ENCODE measurements around the gene MAGI1.
A peak's percentile ranks its signal among the peaks of the same experiment; 100 is the strongest.
"Not testable (repeated sequence)": the region's sequence is repeated elsewhere in the genome, so short reads cannot be mapped to it uniquely, and the experiment has no call there.

The MAGI1 gene

GRCh38 chr3:65531499-65531898 is 507.2 kb downstream of the MAGI1 start:
- intact Hi-C loops (cut with DNase I), result loop anchor here (2.0 kb wide), 1 partner anchor 79 kb away; no protein-coding TSS in a partner anchor
- DNase-seq, result no peak

- intact Hi-C loops (cut with DNase I), result no loop called here
- no peak for DNase-seq
Observed at GRCh38 chr3:65526656-65527055, 512.1 kb downstream of the MAGI1 start.

- DNase-seq, result no peak
- intact Hi-C loops (cut with DNase I), result no loop called here
Observed at GRCh38 chr3:65524584-65524983, 514.1 kb downstream of the MAGI1 start.

- DNase-seq, result no peak
- intact Hi-C loops (cut with DNase I), result no loop called here
Observed at GRCh38 chr3:65523878-65524277, 514.8 kb downstream of the MAGI1 start.

GRCh38 chr3:65521032-65521431 is 517.7 kb downstream of the MAGI1 start:
- DNase-seq, result no peak
- intact Hi-C loops (cut with DNase I), result no loop called here

- intact Hi-C loops (cut with DNase I), result no loop called here
- DNase-seq, result no peak
Observed at GRCh38 chr3:65516998-65517397, 521.7 kb downstream of the MAGI1 start.

GRCh38 chr3:65514317-65514716 is 524.4 kb downstream of the MAGI1 start:
- intact Hi-C loops (cut with DNase I); DNase-seq: not testable (repeated sequence)

- intact Hi-C loops (cut with DNase I); DNase-seq: not testable (repeated sequence)
Observed at GRCh38 chr3:65509423-65509794, 529.3 kb downstream of the MAGI1 start.

GRCh38 chr3:65508750-65509422 is 529.8 kb downstream of the MAGI1 start:
- intact Hi-C loops (cut with DNase I), result no loop called here
- no peak for DNase-seq

GRCh38 chr3:65507437-65507836 is 531.3 kb downstream of the MAGI1 start:
- intact Hi-C loops (cut with DNase I), result no loop called here
- DNase-seq, result no peak

- intact Hi-C loops (cut with DNase I), result no loop called here
- no peak for DNase-seq
Observed at GRCh38 chr3:65503776-65504175, 534.9 kb downstream of the MAGI1 start.

- intact Hi-C loops (cut with DNase I), result no loop called here
Observed at GRCh38 chr3:65502526-65502925, 536.2 kb downstream of the MAGI1 start.

GRCh38 chr3:65500398-65501306 is 538.1 kb downstream of the MAGI1 start:
- DNase-seq, result no peak
- intact Hi-C loops (cut with DNase I), result no loop called here

More at GRCh38 chr3:65502526-65502925, 536.2 kb downstream of the MAGI1 start:
- DNase-seq, result no peak

GRCh38 chr3:65497846-65498245 is 540.9 kb downstream of the MAGI1 start:
- DNase-seq, result peak in 9 of 10 donors; percentile 33 to 91 (median 58)
- intact Hi-C loops (cut with DNase I), result no loop called here

- intact Hi-C loops (cut with DNase I), result no loop called here
Observed at GRCh38 chr3:65497236-65497635, 541.5 kb downstream of the MAGI1 start.

GRCh38 chr3:65493938-65494337 is 544.8 kb downstream of the MAGI1 start:
- intact Hi-C loops (cut with DNase I), result no loop called here
- DNase-seq, result no peak

More at GRCh38 chr3:65497236-65497635, 541.5 kb downstream of the MAGI1 start:
- DNase-seq, result no peak

- no peak for DNase-seq
- intact Hi-C loops (cut with DNase I), result no loop called here
Observed at GRCh38 chr3:65493371-65493882, 545.3 kb downstream of the MAGI1 start.

- intact Hi-C loops (cut with DNase I), result no loop called here
- DNase-seq, result no peak
Observed at GRCh38 chr3:65492249-65492648, 546.5 kb downstream of the MAGI1 start.

GRCh38 chr3:65490114-65490513 is 548.6 kb downstream of the MAGI1 start:
- no peak for DNase-seq
- intact Hi-C loops (cut with DNase I), result no loop called here

- no peak for DNase-seq
- intact Hi-C loops (cut with DNase I), result loop anchor here (10.0 kb wide), 1 partner anchor 106 kb away; no protein-coding TSS in a partner anchor
Observed at GRCh38 chr3:65489253-65489652, 549.5 kb downstream of the MAGI1 start.

- no peak for DNase-seq
- intact Hi-C loops (cut with DNase I), result loop anchor here (10.0 kb wide), 1 partner anchor 109 kb away; no protein-coding TSS in a partner anchor
Observed at GRCh38 chr3:65485826-65486469, 552.8 kb downstream of the MAGI1 start.

Measured in posterior cingulate gyrus (tissue), 11 donors.